EH (cell line): Measurements from ENCODE around the gene FOXD4L3.
"Not testable (repeated sequence)": the region's sequence is repeated elsewhere in the genome, so short reads cannot be mapped to it uniquely, and the experiment has no call there.

Source experiments
- DNase-seq: peaks from one replicate; pipeline ENCODE4 v3.0.0-alpha.2; 2015; ENCODE audit warnings: low read depth

FOXD4L3 gene

GRCh38 chr9:68302567-68302966, at the start of gene FOXD4L3:
FOXD4L3 (plus strand) TSS chr9:68302867; CDS start chr9:68302952, 85 bp downstream.
- DNase-seq = not testable (repeated sequence)

GRCh38 chr9:68281041-68281440, 21.6 kb upstream of the FOXD4L3 start:
- not testable (repeated sequence) for DNase-seq

GRCh38 chr9:68303771-68304170, 1.1 kb downstream of the FOXD4L3 start:
- DNase-seq = not testable (repeated sequence)

GRCh38 chr9:68304212-68304611, 1.5 kb downstream of the FOXD4L3 start:
- not testable (repeated sequence) for DNase-seq

GRCh38 chr9:68304777-68305176, 2.1 kb downstream of the FOXD4L3 start:
- not testable (repeated sequence) for DNase-seq

GRCh38 chr9:68305680-68306285, 3.1 kb downstream of the FOXD4L3 start:
- not testable (repeated sequence) for DNase-seq

- not testable (repeated sequence) for DNase-seq
These were observed 3.8 kb downstream of the FOXD4L3 start for GRCh38 chr9:68306391-68306964.

- not testable (repeated sequence) for DNase-seq
These were observed 4.5 kb downstream of the FOXD4L3 start for GRCh38 chr9:68307127-68307526.

GRCh38 chr9:68307654-68308053, 5.0 kb downstream of the FOXD4L3 start:
- DNase-seq = not testable (repeated sequence)

GRCh38 chr9:68311208-68311607, 8.5 kb downstream of the FOXD4L3 start:
- not testable (repeated sequence) for DNase-seq

- not testable (repeated sequence) for DNase-seq
These were observed 15.5 kb downstream of the FOXD4L3 start for GRCh38 chr9:68318209-68318608.

GRCh38 chr9:68323749-68324148, 21.1 kb downstream of the FOXD4L3 start:
- not testable (repeated sequence) for DNase-seq

GRCh38 chr9:68324518-68324917, 21.9 kb downstream of the FOXD4L3 start:
- DNase-seq = not testable (repeated sequence)

GRCh38 chr9:68329106-68329505, 26.4 kb downstream of the FOXD4L3 start:
- not testable (repeated sequence) for DNase-seq

GRCh38 chr9:68330531-68331173, 28.0 kb downstream of the FOXD4L3 start:
- not testable (repeated sequence) for DNase-seq

- DNase-seq = not testable (repeated sequence)
These were observed 29.5 kb downstream of the FOXD4L3 start for GRCh38 chr9:68332122-68332521.

- DNase-seq = not testable (repeated sequence)
These were observed 33.3 kb downstream of the FOXD4L3 start for GRCh38 chr9:68335935-68336334.

- not testable (repeated sequence) for DNase-seq
These were observed 34.1 kb downstream of the FOXD4L3 start for GRCh38 chr9:68336639-68337339.

GRCh38 chr9:68338000-68338399, 35.3 kb downstream of the FOXD4L3 start:
- DNase-seq = not testable (repeated sequence)

- not testable (repeated sequence) for DNase-seq
These were observed 39.8 kb downstream of the FOXD4L3 start for GRCh38 chr9:68342265-68343025.

- not testable (repeated sequence) for DNase-seq
These were observed 40.6 kb downstream of the FOXD4L3 start for GRCh38 chr9:68343242-68343641.

GRCh38 chr9:68343992-68344391, 41.3 kb downstream of the FOXD4L3 start:
- not testable (repeated sequence) for DNase-seq
